IMR-90 (cell line): Measurements from ENCODE around the gene OR2T2. TPM values are rescaled to one million over a fixed set of nuclear protein-coding genes. Genes with fewer than 3 reads are reported as not detected.

Source experiments
- ATAC-seq: fragments of 200-7000 bp; cut with Tn5 transposase; 2 replicates; pipeline ENCODE4 v1.9.1; 2020; ENCODE audit warnings: low read depth, mild to moderate bottlenecking, moderate library complexity
- BruUV-seq: library from RNA; stranded (reverse); fragments of 400-500 nt; replicated peaks from 2 replicates; lab custom pipeline; 2021; lab: Mats Ljungman, UMichigan
- CTCF ChIA-PET: fragments of 300-600 bp; formaldehyde crosslinking; extraction: SDS; loops from one replicate; lab custom pipeline; 2021; ENCODE audit warnings: antibody characterized with exemption; lab: Yijun Ruan, JAX
- POLR2A ChIA-PET: fragments of 300-600 bp; sonication (Branson Sonifier 250); formaldehyde crosslinking; loops from one replicate; lab custom pipeline; 2022; ENCODE audit warnings: antibody characterized with exemption; ENCODE audit not compliant: unreplicated experiment; lab: Charles Lee
- DNase-seq: peaks from one replicate; pipeline ENCODE4 v3.0.0; 2013
- H2AFZ ChIP-seq: replicated peaks from 2 replicates; pipeline ENCODE3; 2013; ENCODE audit warnings: low read length, mild to moderate bottlenecking; ENCODE audit not compliant: poor library complexity
- H2AK5ac ChIP-seq: 2 replicates; pipeline ENCODE4 v1.6.1; 2013; ENCODE audit warnings: low read depth, low read length, inconsistent platforms
- H2AK9ac ChIP-seq: replicated peaks from 2 replicates; pipeline ENCODE3; 2013; ENCODE audit warnings: mild to moderate bottlenecking, low read depth, low read length, moderate library complexity; ENCODE audit not compliant: poor library complexity
- H2BK120ac ChIP-seq: 2 replicates; pipeline ENCODE4 v1.6.1; 2013; ENCODE audit warnings: low read depth, low read length, inconsistent platforms
- H2BK15ac ChIP-seq: 3 replicates; pipeline ENCODE4 v1.6.1; 2013; ENCODE audit warnings: low read depth, low read length, inconsistent platforms
- H2BK20ac ChIP-seq: 2 replicates; pipeline ENCODE4 v1.6.1; 2013; ENCODE audit warnings: low read depth, mild to moderate bottlenecking, inconsistent platforms, low read length, moderate library complexity
- H2BK5ac ChIP-seq: 2 replicates; pipeline ENCODE4 v1.6.1; 2013; ENCODE audit warnings: mild to moderate bottlenecking, low read depth, low read length, inconsistent platforms; ENCODE audit not compliant: poor library complexity, severe bottlenecking
- H3K14ac ChIP-seq: replicated peaks from 2 replicates; pipeline ENCODE4 v1.6.1; 2013; ENCODE audit warnings: low read depth, low read length, inconsistent platforms
- H3K18ac ChIP-seq: 2 replicates; pipeline ENCODE4 v1.6.1; 2013; ENCODE audit warnings: low read depth, low read length, control low read depth
- H3K23ac ChIP-seq: 2 replicates; pipeline ENCODE4 v1.6.1; 2013; ENCODE audit warnings: low read depth, low read length, inconsistent platforms
- H3K27ac ChIP-seq: 2 replicates; pipeline ENCODE4 v1.5.1; 2013; ENCODE audit warnings: mild to moderate bottlenecking, control low read depth, low read length; ENCODE audit not compliant: insufficient read depth
- H3K27me3 ChIP-seq: 2 replicates; pipeline ENCODE4 v1.6.1; 2013; ENCODE audit warnings: low read length; ENCODE audit not compliant: control insufficient read depth, insufficient read depth
- H3K36me3 ChIP-seq: 2 replicates; pipeline ENCODE4 v1.6.1; 2013; ENCODE audit warnings: low read length, mixed read lengths; ENCODE audit not compliant: control insufficient read depth, insufficient read depth
- H3K4ac ChIP-seq: 2 replicates; pipeline ENCODE4 v1.6.1; 2013; ENCODE audit warnings: low read depth, low read length, inconsistent platforms
- H3K4me1 ChIP-seq: 2 replicates; pipeline ENCODE4 v1.6.1; 2013; ENCODE audit warnings: low read length, mixed read lengths; ENCODE audit not compliant: control insufficient read depth, insufficient read depth
- H3K4me2 ChIP-seq: 2 replicates; pipeline ENCODE4 v1.6.1; 2013; ENCODE audit warnings: low read depth, mild to moderate bottlenecking, control low read depth, low read length, moderate library complexity
- H3K4me3 ChIP-seq: 2 replicates; pipeline ENCODE4 v1.5.1; 2013; ENCODE audit warnings: low read depth, mild to moderate bottlenecking, control low read depth, low read length, moderate library complexity; ENCODE audit not compliant: insufficient read depth
- H3K56ac ChIP-seq: 2 replicates; pipeline ENCODE4 v1.6.1; 2013; ENCODE audit warnings: low read length, inconsistent platforms; ENCODE audit not compliant: insufficient read depth; ENCODE audit errors: extremely low read depth
- H3K79me1 ChIP-seq, 2 experiments: 2 replicates each; pipeline ENCODE4 v1.6.1; 2013; ENCODE audit warnings: low read length in 2 of 2, inconsistent platforms in 1 of 2, low read depth in 1 of 2
- H3K9ac ChIP-seq: 2 replicates; pipeline ENCODE4 v1.6.1; 2013; ENCODE audit warnings: low read depth, low read length, control low read depth
- H3K9me1 ChIP-seq: 2 replicates; pipeline ENCODE4 v1.6.1; 2013; ENCODE audit warnings: low read length, inconsistent platforms; ENCODE audit not compliant: insufficient read depth
- H3K9me3 ChIP-seq: 2 replicates; pipeline ENCODE4 v1.6.1; 2013; ENCODE audit warnings: low read length; ENCODE audit not compliant: control insufficient read depth, insufficient read depth
- H4K20me1 ChIP-seq: 2 replicates; pipeline ENCODE4 v1.6.1; 2013; ENCODE audit warnings: low read length, inconsistent platforms; ENCODE audit not compliant: insufficient read depth
- H4K5ac ChIP-seq: 2 replicates; pipeline ENCODE4 v1.6.1; 2013; ENCODE audit warnings: mild to moderate bottlenecking, low read depth, low read length, control low read depth
- H4K8ac ChIP-seq, 2 experiments: 2 replicates each; pipeline ENCODE4 v1.6.1; 2013; ENCODE audit warnings: low read depth in 2 of 2, low read length in 2 of 2, control low read depth in 1 of 2, inconsistent platforms in 1 of 2
- H4K91ac ChIP-seq: 2 replicates; pipeline ENCODE4 v1.6.1; 2013; ENCODE audit warnings: low read depth, low read length, inconsistent platforms; ENCODE audit not compliant: insufficient read depth
- BHLHE40 ChIP-seq: fragments of 150-350 bp; IDR thresholded peaks from 2 replicates; pipeline ENCODE4 v1.6.1; 2016; ENCODE audit warnings: mild to moderate bottlenecking, low read depth, low read length
- CEBPB ChIP-seq: IDR thresholded peaks from 2 replicates; pipeline ENCODE4 v1.6.1; 2012; ENCODE audit warnings: low read depth, low read length, improper control_type of control experiment
- CTCF ChIP-seq: conservative IDR thresholded peaks from 2 replicates; pipeline ENCODE4 v1.5.1; 2012; ENCODE audit warnings: mild to moderate bottlenecking, low read depth, low read length, improper control_type of control experiment
- ELK1 ChIP-seq: fragments of 150-350 bp; IDR thresholded peaks from 2 replicates; pipeline ENCODE4 v1.6.1; 2016; ENCODE audit warnings: low read depth, mild to moderate bottlenecking, low read length, moderate library complexity, borderline replicate concordance
- FOS ChIP-seq: fragments of 150-350 bp; IDR thresholded peaks from 2 replicates; pipeline ENCODE4 v1.6.1; 2016; ENCODE audit warnings: low read depth, low read length
- MAFK ChIP-seq: IDR thresholded peaks from 2 replicates; pipeline ENCODE4 v1.6.1; 2012; ENCODE audit warnings: low read depth, low read length, improper control_type of control experiment
- MAZ ChIP-seq: IDR thresholded peaks from 2 replicates; pipeline ENCODE4 v1.6.1; 2012; ENCODE audit warnings: low read depth, mild to moderate bottlenecking, low read length, improper control_type of control experiment, moderate library complexity, borderline replicate concordance
- MXI1 ChIP-seq: IDR thresholded peaks from 2 replicates; pipeline ENCODE4 v1.6.1; 2012; ENCODE audit warnings: low read depth, mild to moderate bottlenecking, low read length, moderate library complexity, borderline replicate concordance
- NFE2L2 ChIP-seq: fragments of 150-350 bp; IDR thresholded peaks from 2 replicates; pipeline ENCODE4 v1.6.1; 2016; ENCODE audit warnings: low read depth, mild to moderate bottlenecking, low read length
- POLR2A ChIP-seq: IDR thresholded peaks from 2 replicates; pipeline ENCODE4 v1.6.1; 2012; ENCODE audit warnings: mild to moderate bottlenecking, low read depth, low read length
- RAD21 ChIP-seq: IDR thresholded peaks from 2 replicates; pipeline ENCODE4 v1.6.1; 2012; ENCODE audit warnings: low read length, improper control_type of control experiment
- RFX5 ChIP-seq: IDR thresholded peaks from 2 replicates; pipeline ENCODE4 v1.8.0; 2012; ENCODE audit warnings: low read depth, mild to moderate bottlenecking, low read length, moderate library complexity
- SMC3 ChIP-seq: fragments of 150-350 bp; IDR thresholded peaks from 2 replicates; pipeline ENCODE4 v1.6.1; 2016; ENCODE audit warnings: low read depth, mild to moderate bottlenecking, antibody characterized with exemption, low read length, moderate library complexity
- WGBS, 2 experiments: methylation state at CpG; one replicate each; pipeline versions ENCODE4 v1.1.5 to v1.1.7; 2013; ENCODE audit warnings: missing lambda C conversion rate in 2 of 2; ENCODE audit not compliant: insufficient read length in 1 of 2; ENCODE audit errors: extremely low coverage in 2 of 2; 5-methylcytosine and 5-hydroxymethylcytosine counted together
- dilution Hi-C: fragments of 300-500 bp; cut with HindIII; formaldehyde crosslinking; loops from one replicate; pipeline ENCODE4 v1.14.3; 2018; ENCODE audit warnings: low sequenced_read_pairs; ENCODE audit not compliant: unreplicated experiment
- in situ Hi-C: fragments of 300-500 bp; cut with MboI; formaldehyde crosslinking; loops from 3 replicates; pipeline ENCODE4 v1.14.3; 2019; ENCODE audit warnings: low sequenced_read_pairs, inconsistent platforms, mixed read lengths
- intact Hi-C: fragments of 100-400 bp; cut with micrococcal nuclease; formaldehyde crosslinking; loops from 2 replicates; pipeline ENCODE4 v1.10.0; 2022
- polyA plus RNA-seq, 3 experiments: library from polyadenylated mRNA; depleted of rRNA; stranded (reverse); fragments of >200 nt; gene quantifications; 2 replicates each; pipeline ENCODE4 v1.2.3, GENCODE V29; 2012; ENCODE audit warnings: low replicate concordance in 1 of 3
- total RNA-seq: library from RNA; depleted of rRNA; stranded (reverse); fragments of >200 nt; gene quantifications from 2 replicates; pipeline ENCODE4 v1.2.3, GENCODE V29; 2012

OR2T2 gene
- total and polyA plus RNA-seq, 2 of the 4 experiments (the other 2 are of a cell fraction), result not detected

DNA sequence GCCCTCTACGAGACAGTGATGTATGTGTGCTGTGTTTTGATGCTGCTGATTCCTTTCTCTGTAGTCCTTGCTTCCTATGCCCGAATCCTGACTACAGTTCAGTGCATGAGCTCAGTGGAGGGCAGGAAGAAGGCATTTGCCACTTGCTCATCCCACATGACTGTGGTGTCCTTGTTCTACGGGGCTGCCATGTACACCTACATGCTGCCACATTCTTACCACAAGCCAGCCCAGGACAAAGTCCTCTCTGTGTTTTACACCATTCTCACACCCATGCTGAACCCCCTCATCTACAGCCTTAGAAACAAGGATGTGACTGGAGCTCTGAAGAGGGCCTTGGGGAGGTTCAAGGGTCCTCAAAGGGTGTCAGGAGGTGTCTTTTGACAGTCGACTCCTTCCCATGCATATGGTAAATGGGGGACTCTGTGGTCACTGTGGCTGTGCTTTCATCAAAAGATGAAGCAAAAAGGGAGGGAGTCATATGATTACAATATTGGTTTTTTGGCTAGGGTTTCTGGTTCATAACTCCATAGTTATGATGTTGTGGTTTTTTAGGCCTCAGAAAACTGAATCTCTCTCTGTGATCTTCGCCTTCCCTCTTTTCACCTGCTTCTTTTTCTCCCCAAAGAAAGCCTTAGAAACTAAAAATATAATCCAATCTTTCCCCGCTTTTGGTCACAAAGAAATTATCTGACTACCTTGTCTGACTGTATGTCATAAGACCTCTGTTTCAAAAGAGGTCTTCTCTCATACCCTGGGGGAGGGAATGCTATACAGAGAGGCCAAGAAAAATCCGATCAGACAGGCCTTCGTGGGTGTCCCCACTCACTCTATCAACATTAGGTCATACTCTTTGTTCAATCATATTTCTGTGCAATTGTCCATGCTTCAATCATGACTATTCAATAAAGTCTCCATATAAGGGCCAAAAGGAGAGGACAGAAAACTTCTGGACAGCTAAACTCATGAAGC, 38.4 kb upstream of the OR2T2 start:
- Histone ChIP-seq H3K18ac (no peak overlapping the region), H2AFZ (no peak overlapping the region), H2AK5ac (no peak overlapping the region), H3K9me3 (peaks cover 24% of the 10 kb centered on the region), H3K36me3 (no peaks in the 10 kb centered on the region), H3K27ac (no peak overlapping the region), H3K79me1 (no peaks in the 10 kb centered on the region), H2BK20ac (no peak overlapping the region), H3K4me1 (no peaks in the 10 kb centered on the region), H2BK5ac (no peak overlapping the region), H4K20me1 (no peaks in the 10 kb centered on the region), H2BK15ac (no peak overlapping the region), H3K4ac (no peak overlapping the region), H3K56ac (no peak overlapping the region), H3K14ac (no peak overlapping the region), H3K9ac (no peak overlapping the region), H2BK120ac (no peak overlapping the region), H3K4me3 (no peak overlapping the region), H4K91ac (no peak overlapping the region), H3K4me2 (no peak overlapping the region), H3K23ac (no peak overlapping the region), H4K8ac (no peak overlapping the region), H2AK9ac (no peak overlapping the region), H4K5ac (no peak overlapping the region), H3K9me1 (no peaks in the 10 kb centered on the region), H3K27me3 (no peaks in the 10 kb centered on the region)
- no TSS peak for BruUV-seq
- no peak for DNase-seq
- WGBS, 2 experiments, result no CpG with 5 or more reads among the region's 8 CpGs
- dilution Hi-C loops (no loop called here), intact Hi-C loops (no loop called here), in situ Hi-C loops (no loop called here)
- no peak for ATAC-seq
- ChIA-PET POLR2A (no interaction called here), CTCF (no interaction called here)
- TF ChIP-seq RAD21 (no peak), MAFK (no peak), ELK1 (no peak), NFE2L2 (no peak), CEBPB (no peak), BHLHE40 (no peak), FOS (no peak), MXI1 (no peak), POLR2A (no peak), RFX5 (no peak), CTCF (no peak), SMC3 (no peak), MAZ (no peak)
